SK-N-SH (cell line): Measurements from ENCODE around the gene PFKFB1. TPM values are rescaled to one million over a fixed set of nuclear protein-coding genes. Genes with fewer than 3 reads are reported as not detected.

ENCODE experiments used
- CTCF ChIA-PET: fragments of 300-600, 350-600 bp; formaldehyde crosslinking; extraction: SDS; loops from one replicate; lab custom pipeline; 2021; lab: Yijun Ruan, JAX
- POLR2A ChIA-PET: fragments of 350-600 bp; sonication (Branson Sonifier 250); formaldehyde crosslinking; extraction: SDS; loops from one replicate; lab custom pipeline; 2020; ENCODE audit warnings: antibody characterized with exemption, inconsistent platforms; lab: Yijun Ruan, JAX
- DNase-seq: peaks from one replicate; pipeline ENCODE4 v3.0.0; 2012
- H2AFZ ChIP-seq: fragments of 200-600 bp; sonication (generic); 2 replicates; pipeline ENCODE4 v1.8.1; 2016; ENCODE audit warnings: antibody characterized with exemption, mild to moderate bottlenecking, low read depth
- H3F3A ChIP-seq: fragments of 200-600 bp; sonication (generic); replicated peaks from 2 replicates; pipeline ENCODE3; 2016; ENCODE audit warnings: antibody characterized with exemption, mild to moderate bottlenecking; ENCODE audit not compliant: insufficient read depth
- H3K27ac ChIP-seq, 2 experiments: fragments of 200-500 bp in 1 of 2; fragments of 200-600 bp in 1 of 2; sonication (Bioruptor generic) in 1 of 2; sonication (generic), shearing (Covaris generic) in 1 of 2; 2 replicates each; pipeline versions ENCODE4 v1.5.1 to v1.6.1; 2014 to 2016; ENCODE audit warnings: low read depth in 2 of 2, inconsistent platforms in 1 of 2, low read length in 1 of 2, mild to moderate bottlenecking in 1 of 2, mixed read lengths in 1 of 2
- H3K27me3 ChIP-seq: fragments of 200-600 bp; sonication (generic), shearing (Covaris generic); 2 replicates; pipeline ENCODE4 v1.6.1; 2016; ENCODE audit warnings: mixed run types; ENCODE audit not compliant: insufficient read depth
- H3K36me3 ChIP-seq, 2 experiments: fragments of 200-500 bp in 1 of 2; fragments of 200-600 bp in 1 of 2; sonication (Bioruptor generic) in 1 of 2; sonication (generic) in 1 of 2; replicated peaks in 1 of 2; 2 replicates each; pipeline versions ENCODE3 to v1.5.1; 2014 to 2016; ENCODE audit warnings: low read length in 1 of 2, mild to moderate bottlenecking in 1 of 2; ENCODE audit not compliant: insufficient read depth in 2 of 2, control insufficient read depth in 1 of 2
- H3K4me1 ChIP-seq, 2 experiments: fragments of 200-500 bp in 1 of 2; fragments of 200-600 bp in 1 of 2; sonication (Bioruptor generic) in 1 of 2; sonication (generic), shearing (Covaris generic) in 1 of 2; 2 replicates each; pipeline versions ENCODE4 v1.5.1 to v1.6.1; 2014 to 2016; ENCODE audit warnings: low read depth in 1 of 2, low read length in 1 of 2, mixed run types in 1 of 2; ENCODE audit not compliant: insufficient read depth in 2 of 2, control insufficient read depth in 1 of 2
- H3K4me2 ChIP-seq: fragments of 200-600 bp; sonication (generic), shearing (Covaris generic); 2 replicates; pipeline ENCODE4 v1.6.1; 2017; ENCODE audit warnings: mixed run types
- H3K4me3 ChIP-seq, 2 experiments: fragments of 200-500 bp in 1 of 2; fragments of 200-600 bp in 1 of 2; sonication (Bioruptor generic) in 1 of 2; sonication (generic), shearing (Covaris generic) in 1 of 2; 2 replicates each; pipeline versions ENCODE4 v1.5.1 to v1.8.1; 2014 to 2016; ENCODE audit warnings: low read depth in 2 of 2, inconsistent platforms in 1 of 2, low read length in 1 of 2, mild to moderate bottlenecking in 1 of 2, mixed read lengths in 1 of 2, moderate library complexity in 1 of 2
- H3K79me2 ChIP-seq: fragments of 200-600 bp; sonication (generic); 2 replicates; pipeline ENCODE4 v1.8.1; 2017; ENCODE audit warnings: mild to moderate bottlenecking; ENCODE audit not compliant: insufficient read depth
- H3K9ac ChIP-seq: fragments of 200-600 bp; sonication (generic); 2 replicates; pipeline ENCODE4 v1.6.1; 2017; ENCODE audit warnings: mixed run types
- H3K9me2 ChIP-seq: fragments of 200-600 bp; sonication (generic); 2 replicates; pipeline ENCODE4 v1.6.1; 2017; ENCODE audit warnings: mixed run types
- H3K9me3 ChIP-seq: fragments of 200-600 bp; sonication (generic); 2 replicates; pipeline ENCODE4 v1.6.1; 2017; ENCODE audit warnings: mixed run types, mild to moderate bottlenecking, moderate library complexity
- H4K20me1 ChIP-seq: fragments of 200-600 bp; sonication (generic); 2 replicates; pipeline ENCODE4 v1.6.1; 2017; ENCODE audit warnings: mild to moderate bottlenecking, mixed run types; ENCODE audit not compliant: insufficient read depth
- CHD2 ChIP-seq: fragments of 150-350 bp; IDR thresholded peaks from 2 replicates; pipeline ENCODE4 v1.6.1; 2018; ENCODE audit warnings: low read length; ENCODE audit not compliant: partially characterized antibody
- ELF1 ChIP-seq: IDR thresholded peaks from 2 replicates; pipeline ENCODE4 v1.4.0; 2012
- FOSL2 ChIP-seq: IDR thresholded peaks from 2 replicates; pipeline ENCODE4 v1.4.0; 2012; ENCODE audit warnings: low read depth, mild to moderate bottlenecking, moderate library complexity, borderline replicate concordance
- FOXJ3 ChIP-seq: sonication (generic); formaldehyde crosslinking; IDR thresholded peaks from 2 replicates; pipeline ENCODE4 v1.5.1; 2020; ENCODE audit warnings: mild to moderate bottlenecking, missing genetic modification reagents
- GATA2 ChIP-seq: sonication (generic); formaldehyde crosslinking; IDR thresholded peaks from 2 replicates; pipeline ENCODE4 v1.5.0; 2020; ENCODE audit warnings: mild to moderate bottlenecking, missing genetic modification reagents
- JUND ChIP-seq: IDR thresholded peaks from 2 replicates; pipeline ENCODE4 v1.4.0; 2012
- NRF1 ChIP-seq: IDR thresholded peaks from 2 replicates; pipeline ENCODE4 v1.6.1; 2012; ENCODE audit warnings: low read depth, mild to moderate bottlenecking, low read length
- POLR2AphosphoS5 ChIP-seq: IDR thresholded peaks from 2 replicates; pipeline ENCODE4 v1.6.1; 2012; ENCODE audit warnings: low read depth, low read length
- RCOR1 ChIP-seq: fragments of 150-350 bp; IDR thresholded peaks from 2 replicates; pipeline ENCODE4 v1.6.1; 2017; ENCODE audit warnings: antibody characterized with exemption, low read length
- RFX5 ChIP-seq: IDR thresholded peaks from 2 replicates; pipeline ENCODE4 v1.6.1; 2012; ENCODE audit warnings: mild to moderate bottlenecking, improper control_type of control experiment, low read length
- RXRA ChIP-seq: IDR thresholded peaks from 2 replicates; pipeline ENCODE4 v1.4.0; 2012; ENCODE audit warnings: low read depth, mild to moderate bottlenecking, borderline replicate concordance
- SMC3 ChIP-seq: IDR thresholded peaks from 2 replicates; pipeline ENCODE4 v1.6.1; 2012; ENCODE audit warnings: low read depth, low read length, improper control_type of control experiment
- TAF1 ChIP-seq: IDR thresholded peaks from 2 replicates; pipeline ENCODE4 v1.6.1; 2012; ENCODE audit warnings: low read depth, mild to moderate bottlenecking, low read length, moderate library complexity, borderline replicate concordance
- TCF12 ChIP-seq: IDR thresholded peaks from 2 replicates; pipeline ENCODE4 v1.4.0; 2012
- TEAD4 ChIP-seq: IDR thresholded peaks from 2 replicates; pipeline ENCODE4 v1.4.0; 2012; ENCODE audit warnings: mild to moderate bottlenecking, borderline replicate concordance; ENCODE audit not compliant: insufficient read depth
- WGBS: methylation state at CpG from one replicate; pipeline ENCODE4 v1.1.6; 2017; ENCODE audit warnings: low lambda C conversion rate; 5-methylcytosine and 5-hydroxymethylcytosine counted together
- polyA plus RNA-seq, 3 experiments: library from polyadenylated mRNA; depleted of rRNA; stranded (reverse); fragments of >200 nt; gene quantifications; 2 replicates each; pipeline ENCODE4 v1.2.3, GENCODE V29; 2012
- TF ChIP-seq, protein P1 (sequence below): IDR thresholded peaks from 2 replicates; pipeline ENCODE4 v1.6.1; 2012; ENCODE audit warnings: mild to moderate bottlenecking, low read depth, low read length, moderate library complexity
- TF ChIP-seq, protein P2 (sequence below): IDR thresholded peaks from 2 replicates; pipeline ENCODE4 v1.4.0; 2012; ENCODE audit warnings: low read depth
- TF ChIP-seq, protein P3 (sequence below): IDR thresholded peaks from 2 replicates; pipeline ENCODE4; 2012
- TF ChIP-seq, protein P4 (sequence below): IDR thresholded peaks from 2 replicates; pipeline ENCODE4 v1.4.0; 2012; ENCODE audit warnings: low read depth, borderline replicate concordance

Gene PFKFB1
- polyA plus RNA-seq, 1 of the 3 experiments (the other 2 are of a cell fraction), result 0.12 TPM

DNA sequence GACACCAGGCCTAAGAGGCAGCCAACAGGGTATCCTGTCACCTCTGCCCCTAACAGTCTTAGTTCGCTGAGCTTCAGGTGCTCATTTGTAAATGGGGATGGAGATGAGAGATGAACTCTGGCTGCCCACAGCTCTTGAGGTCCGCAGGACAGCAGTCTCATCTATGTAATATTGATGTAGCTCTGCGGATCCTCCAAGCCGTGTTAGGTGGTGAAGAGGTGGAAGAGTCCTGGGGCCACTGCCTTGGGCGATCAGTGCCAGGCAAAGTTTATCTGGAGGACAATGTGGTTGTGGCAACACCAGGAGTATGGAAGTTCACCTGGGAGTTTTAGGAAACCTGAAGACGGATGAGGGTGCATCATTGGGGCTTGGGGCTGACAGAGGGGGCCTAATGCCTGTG is 59.9 kb downstream of the PFKFB1 start:
- no peaks in the 10 kb centered on the region for H3K4me1 ChIP-seq
- DNase-seq, result no peak
- H2AFZ ChIP-seq, result no peak overlapping the region
- no peaks in the 10 kb centered on the region for H3F3A ChIP-seq
- POLR2A ChIA-PET, result no interaction called here
- CTCF ChIA-PET, result no interaction called here
- no peak for TF ChIP-seq GATA2
- no peak for TF ChIP-seq FOXJ3 (CRISPR knock-in tag)
- no peak for TF ChIP-seq FOSL2
- no peak for TF ChIP-seq CHD2
- TF ChIP-seq TCF12, result no peak
- no peak for TF ChIP-seq SMC3
- TF ChIP-seq POLR2AphosphoS5, result no peak
- no peak overlapping the region for H3K4me2 ChIP-seq
- no peaks in the 10 kb centered on the region for H3K9me3 ChIP-seq
- WGBS, result 31% methylated on average over 6 of the region's 6 CpGs
- no peak overlapping the region for H3K9ac ChIP-seq
- H3K27me3 ChIP-seq, result no peaks in the 10 kb centered on the region; the same call in 1 of the 2 replicates
- H3K79me2 ChIP-seq, result no peaks in the 10 kb centered on the region
- H3K36me3 ChIP-seq, result peaks cover 0 to 11% of the 10 kb centered on the region in 2 experiments
- no peak overlapping the region for H3K4me3 ChIP-seq
- H4K20me1 ChIP-seq, result no peaks in the 10 kb centered on the region
- no peaks in the 10 kb centered on the region for H3K9me2 ChIP-seq
- no peak overlapping the region for H3K27ac ChIP-seq

DNA sequence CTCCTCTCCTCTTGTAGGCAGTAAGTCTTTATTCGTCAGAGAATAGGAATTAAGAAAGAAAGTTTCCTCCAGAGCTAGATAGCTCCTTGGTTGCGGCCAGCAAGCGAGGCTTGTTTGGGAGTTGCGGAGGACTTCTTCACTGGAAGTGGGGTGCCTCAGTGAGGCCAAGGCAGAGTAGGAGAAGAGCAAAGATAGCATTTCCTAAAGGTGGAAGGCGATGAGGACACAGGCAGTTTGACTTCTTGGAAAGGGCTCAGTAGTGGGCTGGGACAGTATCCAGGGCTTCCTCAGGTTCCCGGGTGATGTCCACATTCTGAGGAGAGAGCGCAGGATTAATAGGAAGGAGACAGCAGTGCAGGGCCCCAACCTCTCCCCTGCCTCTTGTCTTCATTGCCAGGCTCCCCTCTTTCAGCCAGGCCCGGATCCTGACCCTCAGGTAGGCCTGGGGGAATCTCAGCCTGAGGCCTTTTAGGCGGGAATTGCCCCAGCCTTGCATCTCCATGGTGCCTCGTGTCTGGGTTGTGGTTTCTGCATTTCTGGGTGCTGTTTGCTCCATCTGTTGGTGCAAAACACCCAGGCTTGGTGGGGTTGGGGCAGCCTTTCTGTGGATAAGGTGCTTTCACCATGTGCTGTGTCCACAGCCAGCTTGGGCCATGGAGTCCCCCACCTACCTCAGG is 60.7 kb downstream of the PFKFB1 start:
- peaks cover 2 to 17% of the 10 kb centered on the region in 2 experiments for H3K36me3 ChIP-seq
- no peaks in the 10 kb centered on the region; the same call in 1 of the 2 replicates for H3K27me3 ChIP-seq
- CTCF ChIA-PET, result no interaction called here
- H4K20me1 ChIP-seq, result no peaks in the 10 kb centered on the region
- H3K9me2 ChIP-seq, result no peaks in the 10 kb centered on the region
- H3K9me3 ChIP-seq, result no peaks in the 10 kb centered on the region
- H3K79me2 ChIP-seq, result no peaks in the 10 kb centered on the region
- POLR2A ChIA-PET, result no interaction called here
- no peaks in the 10 kb centered on the region for H3K4me1 ChIP-seq
- DNase-seq, result no peak
- H3K4me2 ChIP-seq, result no peak overlapping the region
- no peak overlapping the region for H3K27ac ChIP-seq
- no peak overlapping the region for H3K4me3 ChIP-seq
- H2AFZ ChIP-seq, result no peak overlapping the region
- H3F3A ChIP-seq, result no peaks in the 10 kb centered on the region
- no peak overlapping the region for H3K9ac ChIP-seq
- 59% methylated on average over 9 of the region's 10 CpGs for WGBS
- TF ChIP-seq FOXJ3 (CRISPR knock-in tag) (no peak), TAF1 (no peak), SMC3 (no peak), ELF1 (no peak), RCOR1 (no peak), JUND (no peak), RFX5 (no peak), TEAD4 (no peak), CHD2 (no peak), NRF1 (no peak), POLR2AphosphoS5 (no peak), RXRA (no peak)
- TF ChIP-seq, protein P1, sequence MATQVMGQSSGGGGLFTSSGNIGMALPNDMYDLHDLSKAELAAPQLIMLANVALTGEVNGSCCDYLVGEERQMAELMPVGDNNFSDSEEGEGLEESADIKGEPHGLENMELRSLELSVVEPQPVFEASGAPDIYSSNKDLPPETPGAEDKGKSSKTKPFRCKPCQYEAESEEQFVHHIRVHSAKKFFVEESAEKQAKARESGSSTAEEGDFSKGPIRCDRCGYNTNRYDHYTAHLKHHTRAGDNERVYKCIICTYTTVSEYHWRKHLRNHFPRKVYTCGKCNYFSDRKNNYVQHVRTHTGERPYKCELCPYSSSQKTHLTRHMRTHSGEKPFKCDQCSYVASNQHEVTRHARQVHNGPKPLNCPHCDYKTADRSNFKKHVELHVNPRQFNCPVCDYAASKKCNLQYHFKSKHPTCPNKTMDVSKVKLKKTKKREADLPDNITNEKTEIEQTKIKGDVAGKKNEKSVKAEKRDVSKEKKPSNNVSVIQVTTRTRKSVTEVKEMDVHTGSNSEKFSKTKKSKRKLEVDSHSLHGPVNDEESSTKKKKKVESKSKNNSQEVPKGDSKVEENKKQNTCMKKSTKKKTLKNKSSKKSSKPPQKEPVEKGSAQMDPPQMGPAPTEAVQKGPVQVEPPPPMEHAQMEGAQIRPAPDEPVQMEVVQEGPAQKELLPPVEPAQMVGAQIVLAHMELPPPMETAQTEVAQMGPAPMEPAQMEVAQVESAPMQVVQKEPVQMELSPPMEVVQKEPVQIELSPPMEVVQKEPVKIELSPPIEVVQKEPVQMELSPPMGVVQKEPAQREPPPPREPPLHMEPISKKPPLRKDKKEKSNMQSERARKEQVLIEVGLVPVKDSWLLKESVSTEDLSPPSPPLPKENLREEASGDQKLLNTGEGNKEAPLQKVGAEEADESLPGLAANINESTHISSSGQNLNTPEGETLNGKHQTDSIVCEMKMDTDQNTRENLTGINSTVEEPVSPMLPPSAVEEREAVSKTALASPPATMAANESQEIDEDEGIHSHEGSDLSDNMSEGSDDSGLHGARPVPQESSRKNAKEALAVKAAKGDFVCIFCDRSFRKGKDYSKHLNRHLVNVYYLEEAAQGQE, result no peak
- TF ChIP-seq, protein P2, sequence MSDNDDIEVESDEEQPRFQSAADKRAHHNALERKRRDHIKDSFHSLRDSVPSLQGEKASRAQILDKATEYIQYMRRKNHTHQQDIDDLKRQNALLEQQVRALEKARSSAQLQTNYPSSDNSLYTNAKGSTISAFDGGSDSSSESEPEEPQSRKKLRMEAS, result no peak
- TF ChIP-seq, protein P3, sequence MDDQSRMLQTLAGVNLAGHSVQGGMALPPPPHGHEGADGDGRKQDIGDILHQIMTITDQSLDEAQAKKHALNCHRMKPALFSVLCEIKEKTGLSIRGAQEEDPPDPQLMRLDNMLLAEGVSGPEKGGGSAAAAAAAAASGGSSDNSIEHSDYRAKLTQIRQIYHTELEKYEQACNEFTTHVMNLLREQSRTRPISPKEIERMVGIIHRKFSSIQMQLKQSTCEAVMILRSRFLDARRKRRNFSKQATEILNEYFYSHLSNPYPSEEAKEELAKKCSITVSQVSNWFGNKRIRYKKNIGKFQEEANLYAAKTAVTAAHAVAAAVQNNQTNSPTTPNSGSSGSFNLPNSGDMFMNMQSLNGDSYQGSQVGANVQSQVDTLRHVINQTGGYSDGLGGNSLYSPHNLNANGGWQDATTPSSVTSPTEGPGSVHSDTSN, result no peak
- TF ChIP-seq, protein P4, sequence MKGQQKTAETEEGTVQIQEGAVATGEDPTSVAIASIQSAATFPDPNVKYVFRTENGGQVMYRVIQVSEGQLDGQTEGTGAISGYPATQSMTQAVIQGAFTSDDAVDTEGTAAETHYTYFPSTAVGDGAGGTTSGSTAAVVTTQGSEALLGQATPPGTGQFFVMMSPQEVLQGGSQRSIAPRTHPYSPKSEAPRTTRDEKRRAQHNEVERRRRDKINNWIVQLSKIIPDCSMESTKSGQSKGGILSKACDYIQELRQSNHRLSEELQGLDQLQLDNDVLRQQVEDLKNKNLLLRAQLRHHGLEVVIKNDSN, result no peak
- TF ChIP-seq, all 33 proteins: peak for 0
